Central memory CD8-positive, alpha-beta T cell (primary cell): ENCODE results near the gene DENND4A.
"Not testable (repeated sequence)": the region's sequence is repeated elsewhere in the genome, so short reads cannot be mapped to it uniquely, and the experiment has no call there.

ENCODE experiments used
- ATAC-seq: fragments of 150-1000 bp; cut with Tn5 transposase; replicated peaks from 2 replicates; pipeline ENCODE4 v1.10.0; 2022; ENCODE audit warnings: mild to moderate bottlenecking, moderate FRiP score, moderate number of reproducible peaks; ENCODE audit not compliant: poor library complexity, severe bottlenecking; ENCODE audit errors: extremely low read depth
- DNase-seq, 2 donors: peaks; one replicate each; pipeline ENCODE4 v3.0.0; 2021; ENCODE audit warnings: low spot score in 2 of 2
- H3K27ac Mint-ChIP-seq: one replicate; pipeline ENCODE4 v1.8.0; 2022; ENCODE audit warnings: low read depth, mild to moderate bottlenecking, moderate library complexity, mixed read lengths
- H3K27me3 Mint-ChIP-seq: one replicate; pipeline ENCODE4 v1.8.0; 2022; ENCODE audit warnings: mixed read lengths
- H3K36me3 Mint-ChIP-seq: one replicate; pipeline ENCODE4 v1.8.0; 2022; ENCODE audit warnings: mild to moderate bottlenecking, moderate library complexity, mixed read lengths; ENCODE audit not compliant: insufficient read depth
- H3K4me1 Mint-ChIP-seq: one replicate; pipeline ENCODE4 v1.8.0; 2022; ENCODE audit warnings: mixed read lengths
- H3K4me3 Mint-ChIP-seq: one replicate; pipeline ENCODE4 v1.8.0; 2022; ENCODE audit warnings: mild to moderate bottlenecking, moderate library complexity, mixed read lengths
- H3K9me3 Mint-ChIP-seq: one replicate; pipeline ENCODE4 v1.8.0; 2022; ENCODE audit warnings: mixed read lengths

DENND4A gene

GRCh38 chr15:65623103-65623502 lies 169.0 kb downstream of the DENND4A start:
- H3K9me3 Mint-ChIP-seq: no peaks in the 10 kb centered on the region
- H3K36me3 Mint-ChIP-seq: no peaks in the 10 kb centered on the region
- H3K27ac Mint-ChIP-seq: no peak overlapping the region
- H3K27me3 Mint-ChIP-seq: no peaks in the 10 kb centered on the region
- H3K4me3 Mint-ChIP-seq: no peak overlapping the region
- no peak for DNase-seq
- H3K4me1 Mint-ChIP-seq: no peaks in the 10 kb centered on the region
- ATAC-seq: no peak

- H3K27ac Mint-ChIP-seq: peak within 1 kb of the TSS; percentile 47
Measured at GRCh38 chr15:65621638-65622037, 170.5 kb downstream of the DENND4A start, which contains the start of gene SLC24A1. Gene SLC24A1 (plus strand): TSS chr15:65621938. CDS start chr15:65624081, 2,143 bp downstream.

GRCh38 chr15:65620833-65621232 lies 171.3 kb downstream of the DENND4A start:
- DNase-seq: no peak
- Mint-ChIP-seq H3K36me3 (no peaks in the 10 kb centered on the region), H3K4me3 (no peak overlapping the region), H3K4me1 (no peaks in the 10 kb centered on the region), H3K9me3 (no peaks in the 10 kb centered on the region), H3K27me3 (no peaks in the 10 kb centered on the region), H3K27ac (no peak overlapping the region)
- no peak for ATAC-seq

More at GRCh38 chr15:65621638-65622037, 170.5 kb downstream of the DENND4A start, which contains the start of gene SLC24A1:
- Mint-ChIP-seq H3K4me3 (no peak within 1 kb of the TSS), H3K36me3 (no peaks in the 10 kb centered on the region), H3K9me3 (no peaks in the 10 kb centered on the region), H3K4me1 (no peaks in the 10 kb centered on the region), H3K27me3 (no peaks in the 10 kb centered on the region)
- DNase-seq (no peak), ATAC-seq (no peak)

GRCh38 chr15:65619626-65620290 lies 172.3 kb downstream of the DENND4A start:
- Mint-ChIP-seq H3K27ac (no peak overlapping the region), H3K36me3 (no peaks in the 10 kb centered on the region), H3K4me1 (no peaks in the 10 kb centered on the region), H3K4me3 (no peak overlapping the region), H3K9me3 (no peaks in the 10 kb centered on the region), H3K27me3 (no peaks in the 10 kb centered on the region)
- DNase-seq (no peak), ATAC-seq (no peak)

GRCh38 chr15:65618560-65619109 lies 173.5 kb downstream of the DENND4A start:
- H3K4me1 Mint-ChIP-seq: peaks cover 4% of the 10 kb centered on the region
- no peak overlapping the region for H3K27ac Mint-ChIP-seq
- H3K4me3 Mint-ChIP-seq: no peak overlapping the region

GRCh38 chr15:65615887-65616286 lies 176.2 kb downstream of the DENND4A start:
- H3K27me3 Mint-ChIP-seq, H3K27ac Mint-ChIP-seq, DNase-seq, H3K36me3 Mint-ChIP-seq, H3K9me3 Mint-ChIP-seq, ATAC-seq, H3K4me3 Mint-ChIP-seq: not testable (repeated sequence)
- peaks cover 21% of the 10 kb centered on the region for H3K4me1 Mint-ChIP-seq

More at GRCh38 chr15:65618560-65619109, 173.5 kb downstream of the DENND4A start:
- no peaks in the 10 kb centered on the region for H3K36me3 Mint-ChIP-seq
- no peaks in the 10 kb centered on the region for H3K9me3 Mint-ChIP-seq
- DNase-seq: no peak
- no peaks in the 10 kb centered on the region for H3K27me3 Mint-ChIP-seq
- ATAC-seq: no peak

GRCh38 chr15:65612949-65613744 lies 178.9 kb downstream of the DENND4A start:
- DNase-seq (no peak), ATAC-seq (no peak)
- Mint-ChIP-seq H3K9me3 (no peaks in the 10 kb centered on the region), H3K4me3 (no peak overlapping the region), H3K27ac (no peak overlapping the region), H3K36me3 (peaks cover 10% of the 10 kb centered on the region), H3K4me1 (peaks cover 33% of the 10 kb centered on the region), H3K27me3 (no peaks in the 10 kb centered on the region)

GRCh38 chr15:65612616-65612946 lies 179.5 kb downstream of the DENND4A start:
- H3K27ac Mint-ChIP-seq: peak overlapping the region; percentile 98
- no peak for ATAC-seq
- H3K9me3 Mint-ChIP-seq: no peaks in the 10 kb centered on the region
- no peaks in the 10 kb centered on the region for H3K27me3 Mint-ChIP-seq
- peaks cover 10% of the 10 kb centered on the region for H3K36me3 Mint-ChIP-seq
- peak overlapping the region; percentile 93 for H3K4me3 Mint-ChIP-seq
- DNase-seq: no peak
- peaks cover 33% of the 10 kb centered on the region for H3K4me1 Mint-ChIP-seq

GRCh38 chr15:65611888-65612615 lies 180.0 kb downstream of the DENND4A start:
- H3K36me3 Mint-ChIP-seq: peaks cover 13% of the 10 kb centered on the region
- H3K9me3 Mint-ChIP-seq: no peaks in the 10 kb centered on the region
- DNase-seq: no peak
- peaks cover 33% of the 10 kb centered on the region for H3K4me1 Mint-ChIP-seq
- H3K27ac Mint-ChIP-seq: peak overlapping the region; percentile 98
- no peak for ATAC-seq
- no peaks in the 10 kb centered on the region for H3K27me3 Mint-ChIP-seq
- H3K4me3 Mint-ChIP-seq: peak overlapping the region; percentile 93

- Mint-ChIP-seq H3K4me3 (peak within 1 kb of the TSS; percentile 93), H3K27me3 (no peaks in the 10 kb centered on the region), H3K36me3 (peaks cover 16% of the 10 kb centered on the region), H3K4me1 (peaks cover 33% of the 10 kb centered on the region), H3K9me3 (no peaks in the 10 kb centered on the region), H3K27ac (peak within 1 kb of the TSS; percentile 98)
- ATAC-seq (peak; percentile 95), DNase-seq (peak; percentile 76 to 83)
Measured at GRCh38 chr15:65610871-65611718, 181.0 kb downstream of the DENND4A start, which contains the start of gene INTS14. Gene INTS14 (minus strand): TSS chr15:65611131. CDS start chr15:65607380, 3,751 bp downstream.
